CD14-positive monocyte (primary cell): Measurements from ENCODE around the gene CSMD2. TPM values are rescaled to one million over a fixed set of nuclear protein-coding genes. Genes with fewer than 3 reads are reported as not detected.

Source experiments
- DNase-seq, 3 donors: peaks; one replicate each; pipeline ENCODE4 v3.0.0-alpha.2; 2011 to 2022
- H2AFZ ChIP-seq: 2 replicates; pipeline ENCODE4 v1.6.0; 2012; ENCODE audit warnings: mild to moderate bottlenecking, low read depth, low read length, inconsistent platforms; ENCODE audit not compliant: insufficient read depth, poor library complexity, severe bottlenecking
- H3K27ac ChIP-seq, 2 donors: 1 replicate in 1 of 2; 2 replicates in 1 of 2; pipeline ENCODE4 v1.5.1; 2012 to 2013; ENCODE audit warnings: low read length in 2 of 2, control low read depth in 1 of 2, inconsistent platforms in 1 of 2, low read depth in 1 of 2, mild to moderate bottlenecking in 1 of 2
- H3K27me3 ChIP-seq, 2 donors: one replicate each; pipeline versions ENCODE4 v1.6.0 to v1.6.1; 2011 to 2013; ENCODE audit warnings: low read length in 2 of 2; ENCODE audit not compliant: control insufficient read depth in 2 of 2, insufficient read depth in 2 of 2
- H3K36me3 ChIP-seq, 2 donors: replicated peaks in 1 of 2; 1 replicate in 1 of 2; 2 replicates in 1 of 2; pipeline versions ENCODE4 v1.5.1 to v1.6.1; 2012 to 2013; ENCODE audit warnings: low read length in 2 of 2, control low read depth in 1 of 2, inconsistent platforms in 1 of 2, mild to moderate bottlenecking in 1 of 2; ENCODE audit not compliant: insufficient read depth in 2 of 2, control insufficient read depth in 1 of 2
- H3K4me1 ChIP-seq, 2 donors: 1 replicate in 1 of 2; 2 replicates in 1 of 2; pipeline versions ENCODE4 v1.5.1 to v1.6.1; 2012 to 2013; ENCODE audit warnings: low read length in 2 of 2, control low read depth in 1 of 2, inconsistent platforms in 1 of 2, mild to moderate bottlenecking in 1 of 2, moderate library complexity in 1 of 2; ENCODE audit not compliant: insufficient read depth in 2 of 2, control insufficient read depth in 1 of 2
- H3K4me2 ChIP-seq: replicated peaks from 2 replicates; pipeline ENCODE3; 2012; ENCODE audit warnings: low read length, moderate library complexity, mild to moderate bottlenecking; ENCODE audit not compliant: poor library complexity, severe bottlenecking; ENCODE audit errors: extremely low read depth
- H3K4me3 ChIP-seq, 3 experiments: fragments of 200-600 bp in 1 of 3; sonication (generic) in 1 of 3; replicated peaks in 1 of 3; 1 replicate in 2 of 3; 2 replicates in 1 of 3; pipeline ENCODE4 v1.5.1; 2011 to 2013; ENCODE audit warnings: low read length in 3 of 3, mild to moderate bottlenecking in 3 of 3, control low read depth in 2 of 3, low read depth in 2 of 3, inconsistent platforms in 1 of 3, moderate library complexity in 1 of 3
- H3K79me2 ChIP-seq: 2 replicates; pipeline ENCODE4 v1.6.0; 2012; ENCODE audit warnings: mild to moderate bottlenecking, control low read depth, inconsistent platforms, low read length, moderate library complexity; ENCODE audit not compliant: insufficient read depth
- H3K9ac ChIP-seq: 2 replicates; pipeline ENCODE4 v1.6.0; 2017; ENCODE audit warnings: low read length, mild to moderate bottlenecking; ENCODE audit not compliant: insufficient read depth, poor library complexity, severe bottlenecking
- H3K9me3 ChIP-seq, 2 donors: replicated peaks in 1 of 2; 1 replicate in 1 of 2; 2 replicates in 1 of 2; pipeline versions ENCODE4 v1.5.1 to v1.6.1; 2012 to 2013; ENCODE audit warnings: low read length in 2 of 2, control low read depth in 1 of 2; ENCODE audit not compliant: control insufficient read depth in 1 of 2, insufficient read depth in 1 of 2
- H4K20me1 ChIP-seq: 2 replicates; pipeline ENCODE4 v1.6.0; 2012; ENCODE audit warnings: mild to moderate bottlenecking, low read length, control low read depth, moderate library complexity; ENCODE audit not compliant: insufficient read depth
- H3K27ac Mint-ChIP-seq, 7 donors: one replicate each; pipeline ENCODE4 v1.8.0; 2020; ENCODE audit warnings: mild to moderate bottlenecking in 7 of 7, mixed read lengths in 7 of 7, moderate library complexity in 6 of 7, inconsistent platforms in 2 of 7
- H3K27me3 Mint-ChIP-seq, 3 donors: one replicate each; pipeline ENCODE4 v1.8.0; 2021 to 2022; ENCODE audit warnings: low read depth in 3 of 3, mild to moderate bottlenecking in 3 of 3, mixed read lengths in 3 of 3, moderate library complexity in 3 of 3, inconsistent platforms in 1 of 3
- H3K36me3 Mint-ChIP-seq, 2 donors: one replicate each; pipeline ENCODE4 v1.8.0; 2020; ENCODE audit warnings: mixed read lengths in 2 of 2, inconsistent platforms in 1 of 2, mild to moderate bottlenecking in 1 of 2
- H3K4me1 Mint-ChIP-seq: one replicate; pipeline ENCODE4 v1.8.0; 2020; ENCODE audit warnings: mild to moderate bottlenecking, mixed read lengths
- H3K4me3 Mint-ChIP-seq, 2 donors: one replicate each; pipeline ENCODE4 v1.8.0; 2020; ENCODE audit warnings: mild to moderate bottlenecking in 2 of 2, mixed read lengths in 2 of 2, moderate library complexity in 1 of 2
- H3K9me3 Mint-ChIP-seq, 7 donors: one replicate each; pipeline ENCODE4 v1.8.0; 2020 to 2022; ENCODE audit warnings: mixed read lengths in 7 of 7, mild to moderate bottlenecking in 6 of 7, moderate library complexity in 6 of 7, inconsistent platforms in 2 of 7
- WGBS: methylation state at CpG from one replicate; pipeline ENCODE4 v1.1.5; 2013; ENCODE audit warnings: missing lambda C conversion rate; ENCODE audit not compliant: insufficient coverage; 5-methylcytosine and 5-hydroxymethylcytosine counted together
- intact Hi-C, 2 donors: fragments of 100-400 bp; cut with micrococcal nuclease; formaldehyde crosslinking; loops; one replicate each; pipeline versions ENCODE4 v1.15.0 to v1.15.1; 2023
- polyA plus RNA-seq, 3 donors: library from polyadenylated mRNA; depleted of rRNA in 1 of 3; unstranded in 2 of 3; stranded (reverse) in 1 of 3; fragments of 300-500 nt in 2 of 3; fragments of >200 nt in 1 of 3; fragmentation: Illumina TruSeq in 2 of 3; gene quantifications; 1 replicate in 2 of 3; 2 replicates in 1 of 3; pipeline ENCODE4 v1.2.3, GENCODE V29; 2012 to 2021
- TF ChIP-seq, protein P1 (sequence below): fragments of 200-600 bp; IDR thresholded peaks from one replicate; pipeline ENCODE4 v1.8.0; 2022; ENCODE audit warnings: antibody characterized with exemption, mild to moderate bottlenecking

The CSMD2 gene
- polyA plus RNA-seq, 3 donors = 0.04 TPM; not detected in 2

DNA sequence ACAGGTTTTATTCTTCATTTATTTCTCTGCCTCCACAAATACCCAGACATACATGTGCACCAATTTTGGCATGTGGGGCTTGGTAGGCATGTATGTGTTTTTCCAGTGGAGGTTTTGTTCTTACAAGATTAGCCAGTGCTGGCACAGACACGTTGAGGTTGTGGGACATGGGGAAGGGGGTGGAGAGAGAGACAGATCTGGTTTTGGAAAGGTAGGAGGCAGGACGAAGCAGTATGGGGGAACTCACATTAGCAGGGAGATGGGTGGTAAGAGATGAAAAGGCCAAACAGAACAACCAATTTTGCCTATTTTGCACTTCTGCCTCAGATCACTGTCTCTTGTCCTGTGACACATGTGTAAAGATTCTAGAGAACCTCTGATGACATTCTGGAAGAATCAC, 467.2 kb downstream of the CSMD2 start:
- Mint-ChIP-seq H3K9me3 (peaks cover 4 to 16% (median 11%) of the 10 kb centered on the region in 7 donors), H3K27me3 (peaks cover 5 to 10% (median 6%) of the 10 kb centered on the region in 3 donors), H3K27ac (no peak overlapping the region), H3K4me1 (no peaks in the 10 kb centered on the region), H3K36me3 (no peaks in the 10 kb centered on the region), H3K4me3 (no peak overlapping the region)
- H3K27me3 ChIP-seq = no peaks in the 10 kb centered on the region
- H2AFZ ChIP-seq = no peak overlapping the region
- TF ChIP-seq, protein P1, sequence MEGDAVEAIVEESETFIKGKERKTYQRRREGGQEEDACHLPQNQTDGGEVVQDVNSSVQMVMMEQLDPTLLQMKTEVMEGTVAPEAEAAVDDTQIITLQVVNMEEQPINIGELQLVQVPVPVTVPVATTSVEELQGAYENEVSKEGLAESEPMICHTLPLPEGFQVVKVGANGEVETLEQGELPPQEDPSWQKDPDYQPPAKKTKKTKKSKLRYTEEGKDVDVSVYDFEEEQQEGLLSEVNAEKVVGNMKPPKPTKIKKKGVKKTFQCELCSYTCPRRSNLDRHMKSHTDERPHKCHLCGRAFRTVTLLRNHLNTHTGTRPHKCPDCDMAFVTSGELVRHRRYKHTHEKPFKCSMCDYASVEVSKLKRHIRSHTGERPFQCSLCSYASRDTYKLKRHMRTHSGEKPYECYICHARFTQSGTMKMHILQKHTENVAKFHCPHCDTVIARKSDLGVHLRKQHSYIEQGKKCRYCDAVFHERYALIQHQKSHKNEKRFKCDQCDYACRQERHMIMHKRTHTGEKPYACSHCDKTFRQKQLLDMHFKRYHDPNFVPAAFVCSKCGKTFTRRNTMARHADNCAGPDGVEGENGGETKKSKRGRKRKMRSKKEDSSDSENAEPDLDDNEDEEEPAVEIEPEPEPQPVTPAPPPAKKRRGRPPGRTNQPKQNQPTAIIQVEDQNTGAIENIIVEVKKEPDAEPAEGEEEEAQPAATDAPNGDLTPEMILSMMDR = no peak
- no peak overlapping the region for H3K27ac ChIP-seq
- H3K36me3 ChIP-seq = no peaks in the 10 kb centered on the region
- H3K4me3 ChIP-seq = no peak overlapping the region
- peaks cover 0 to 15% of the 10 kb centered on the region in 2 donors for H3K9me3 ChIP-seq
- no peak for DNase-seq
- H3K79me2 ChIP-seq = no peaks in the 10 kb centered on the region
- H4K20me1 ChIP-seq = no peaks in the 10 kb centered on the region
- no peak overlapping the region for H3K9ac ChIP-seq
- intact Hi-C loops = no loop called here
- H3K4me2 ChIP-seq = no peak overlapping the region
- no peaks in the 10 kb centered on the region for H3K4me1 ChIP-seq
- 40% methylated on average over 1 of the region's 2 CpGs for WGBS

DNA sequence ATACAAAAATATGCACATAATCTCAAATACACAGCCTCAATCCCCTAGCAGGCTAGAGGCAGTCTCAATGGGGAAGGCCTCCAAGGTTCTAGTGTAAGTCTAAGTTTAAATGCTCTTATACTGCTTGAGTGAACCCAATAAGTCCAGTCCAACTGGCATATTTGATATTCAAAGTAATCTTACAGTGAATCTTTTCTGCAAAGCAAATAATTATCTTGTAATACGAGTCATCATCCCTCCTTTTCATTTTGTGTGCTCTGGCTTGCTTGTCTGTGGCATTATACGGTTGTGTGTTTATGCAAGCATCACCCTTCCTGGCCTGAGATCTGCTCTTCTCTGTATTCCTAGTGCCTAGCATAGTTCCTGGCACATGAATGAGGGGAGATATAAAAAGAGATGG, 468.1 kb downstream of the CSMD2 start:
- TF ChIP-seq, protein P1 = no peak
- H3K27ac Mint-ChIP-seq = no peak overlapping the region
- peaks cover 5 to 10% (median 6%) of the 10 kb centered on the region in 3 donors for H3K27me3 Mint-ChIP-seq
- H3K36me3 Mint-ChIP-seq = no peaks in the 10 kb centered on the region
- H3K4me3 ChIP-seq = no peak overlapping the region
- no peaks in the 10 kb centered on the region for H3K27me3 ChIP-seq
- H3K36me3 ChIP-seq = no peaks in the 10 kb centered on the region
- H3K9me3 Mint-ChIP-seq = peaks cover 4 to 16% (median 12%) of the 10 kb centered on the region in 7 donors
- H3K4me3 Mint-ChIP-seq = no peak overlapping the region
- DNase-seq = no peak
- H3K4me1 Mint-ChIP-seq = peaks cover 2% of the 10 kb centered on the region
- no peaks in the 10 kb centered on the region for H3K79me2 ChIP-seq
- H3K9ac ChIP-seq = no peak overlapping the region
- no peak overlapping the region for H3K4me2 ChIP-seq
- no peak overlapping the region for H3K27ac ChIP-seq
- H4K20me1 ChIP-seq = no peaks in the 10 kb centered on the region
- H3K9me3 ChIP-seq = peaks cover 0 to 15% of the 10 kb centered on the region in 2 donors
- H2AFZ ChIP-seq = no peak overlapping the region
- intact Hi-C loops = no loop called here
- no CpG with 5 or more reads among the region's 2 CpGs for WGBS
- H3K4me1 ChIP-seq = peaks cover 0 to 4% of the 10 kb centered on the region in 2 donors
